OCI-LY7 (cell line): ENCODE results near the gene ZNF513.

Source experiments
- EZH2phosphoT487 ChIP-seq: fragments of 200-600 bp; sonication (generic); IDR thresholded peaks from 2 replicates; pipeline ENCODE4 v1.6.1; 2018; ENCODE audit warnings: low read depth, borderline replicate concordance, mild to moderate bottlenecking, mixed run types, antibody characterized with exemption, low read length, moderate library complexity, mixed read lengths
- TF ChIP-seq, protein P1 (sequence below): fragments of 200-600 bp; sonication (generic); conservative IDR thresholded peaks from 2 replicates; pipeline ENCODE4 v1.5.1; 2014; ENCODE audit warnings: mild to moderate bottlenecking, antibody characterized with exemption, low read length, moderate library complexity, mixed read lengths

- TF ChIP-seq, protein P1, sequence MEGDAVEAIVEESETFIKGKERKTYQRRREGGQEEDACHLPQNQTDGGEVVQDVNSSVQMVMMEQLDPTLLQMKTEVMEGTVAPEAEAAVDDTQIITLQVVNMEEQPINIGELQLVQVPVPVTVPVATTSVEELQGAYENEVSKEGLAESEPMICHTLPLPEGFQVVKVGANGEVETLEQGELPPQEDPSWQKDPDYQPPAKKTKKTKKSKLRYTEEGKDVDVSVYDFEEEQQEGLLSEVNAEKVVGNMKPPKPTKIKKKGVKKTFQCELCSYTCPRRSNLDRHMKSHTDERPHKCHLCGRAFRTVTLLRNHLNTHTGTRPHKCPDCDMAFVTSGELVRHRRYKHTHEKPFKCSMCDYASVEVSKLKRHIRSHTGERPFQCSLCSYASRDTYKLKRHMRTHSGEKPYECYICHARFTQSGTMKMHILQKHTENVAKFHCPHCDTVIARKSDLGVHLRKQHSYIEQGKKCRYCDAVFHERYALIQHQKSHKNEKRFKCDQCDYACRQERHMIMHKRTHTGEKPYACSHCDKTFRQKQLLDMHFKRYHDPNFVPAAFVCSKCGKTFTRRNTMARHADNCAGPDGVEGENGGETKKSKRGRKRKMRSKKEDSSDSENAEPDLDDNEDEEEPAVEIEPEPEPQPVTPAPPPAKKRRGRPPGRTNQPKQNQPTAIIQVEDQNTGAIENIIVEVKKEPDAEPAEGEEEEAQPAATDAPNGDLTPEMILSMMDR: no peak
- no peak for TF ChIP-seq EZH2phosphoT487
These were observed 1.1 kb upstream of the ZNF513 start for GRCh38 chr2:27381577-27382181.
